Activated CD8-positive, alpha-beta memory T cell treated with anti-CD3 and anti-CD28 coated beads for 24 hours (primary cell): ENCODE data around the gene PTCD2.
"Not testable (repeated sequence)": the region's sequence is repeated elsewhere in the genome, so short reads cannot be mapped to it uniquely, and the experiment has no call there.

ENCODE experiments used
- DNase-seq: peaks from one replicate; pipeline ENCODE4 v3.0.0-alpha.2; 2020

The PTCD2 gene

DNA sequence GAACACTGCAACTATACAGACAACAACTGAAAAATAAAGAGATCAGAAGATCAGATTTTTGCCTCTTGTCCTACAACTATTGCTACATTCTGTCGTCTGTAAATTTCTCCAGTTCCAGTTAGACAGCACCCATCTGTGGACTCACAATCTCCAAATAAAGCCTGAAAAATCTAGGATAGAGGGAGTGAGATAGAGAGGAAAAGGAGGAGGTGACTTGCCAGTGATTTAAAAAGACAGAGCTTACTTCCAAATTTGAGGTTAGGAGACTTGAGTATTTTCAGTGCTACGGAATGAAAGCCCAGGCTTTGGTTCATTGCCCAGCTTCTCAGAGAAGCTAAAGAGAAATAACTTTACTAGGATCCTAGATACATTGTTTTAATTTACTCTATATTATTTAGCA is 63.6 kb downstream of the PTCD2 start:
- no peak for DNase-seq

- DNase-seq = no peak
These were observed 66.5 kb downstream of the PTCD2 start for GRCh38 chr5:72386639-72387038.

GRCh38 chr5:72387985-72388384 is 67.8 kb downstream of the PTCD2 start:
- no peak for DNase-seq

- no peak for DNase-seq
These were observed 68.5 kb downstream of the PTCD2 start for GRCh38 chr5:72388646-72389045.

GRCh38 chr5:72390836-72391235 is 70.7 kb downstream of the PTCD2 start:
- no peak for DNase-seq

DNA sequence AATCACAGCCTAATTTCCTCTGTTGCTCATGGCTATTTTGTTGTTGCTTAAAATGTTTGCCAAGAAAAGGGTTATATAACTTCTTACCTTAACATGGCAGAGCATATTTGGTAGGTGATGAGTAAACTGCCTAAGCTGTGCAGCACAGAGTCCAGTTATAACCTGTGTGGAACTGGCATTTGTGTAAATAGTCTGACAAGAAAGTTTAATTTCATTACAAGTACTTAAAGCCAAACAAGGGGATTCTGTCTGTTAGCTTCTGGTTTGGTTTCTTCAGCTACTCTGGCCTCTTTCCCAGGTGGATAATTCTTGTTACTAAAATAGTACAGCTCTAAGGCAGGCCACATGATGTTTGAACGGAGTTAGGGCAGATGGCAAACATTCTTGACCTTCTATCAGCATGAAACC is 72.2 kb downstream of the PTCD2 start:
- no peak for DNase-seq

DNA sequence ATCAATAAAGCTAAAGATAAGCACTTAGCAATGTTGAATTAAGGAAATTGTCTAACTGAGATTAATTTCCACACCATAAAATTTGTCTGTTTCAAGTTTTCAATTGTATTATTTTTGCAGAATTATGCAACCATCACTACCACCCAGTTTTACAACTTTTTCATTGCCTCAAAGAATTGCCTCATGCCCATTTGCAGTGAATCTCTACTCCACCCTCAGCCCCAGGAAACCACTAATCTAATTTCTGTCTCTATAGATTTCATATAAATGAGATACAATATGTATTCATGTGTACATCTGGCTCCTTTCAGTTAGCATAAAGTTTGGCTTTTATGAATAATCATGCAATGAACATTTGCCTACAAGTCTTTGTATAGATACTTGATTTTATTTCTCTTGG is 72.9 kb downstream of the PTCD2 start:
- no peak for DNase-seq

DNA sequence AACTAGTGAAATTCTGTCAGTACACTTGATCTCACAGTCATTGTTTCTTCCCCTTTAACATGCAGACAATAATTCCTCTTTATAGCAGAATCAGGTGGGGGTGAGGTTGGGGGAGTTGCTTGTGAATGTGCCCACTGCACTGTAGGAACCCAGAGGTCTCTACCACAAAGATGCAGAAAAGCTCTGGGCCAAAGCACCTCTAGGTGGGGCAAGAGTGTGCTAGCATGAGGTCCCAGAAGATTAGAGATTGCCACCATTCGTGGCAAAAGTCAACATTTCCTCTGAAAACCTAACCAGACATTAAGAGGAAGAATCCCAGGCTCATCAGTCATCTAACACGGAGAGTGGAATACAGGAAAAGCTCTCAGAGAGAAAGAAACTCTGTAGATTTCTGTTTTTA is 74.5 kb downstream of the PTCD2 start:
- no peak for DNase-seq

DNA sequence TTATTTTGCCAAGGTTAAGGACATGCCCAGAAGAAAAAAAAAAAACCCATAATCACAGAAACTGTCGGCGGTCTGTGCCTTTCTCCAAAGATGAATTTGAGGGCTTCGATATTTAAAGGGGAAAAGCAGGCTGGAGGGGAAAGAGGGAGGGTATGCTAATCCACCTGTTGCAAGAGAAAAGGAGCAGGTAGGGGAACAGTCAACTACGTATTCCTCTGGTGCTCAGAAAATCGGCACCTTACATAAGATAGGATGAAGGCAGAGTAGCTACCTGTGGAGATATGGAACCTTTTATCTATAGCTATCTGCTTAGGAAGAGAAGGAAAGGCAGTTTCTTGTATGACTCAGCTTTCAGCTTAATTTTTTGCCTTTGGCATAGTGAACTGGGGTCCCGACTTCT is 77.7 kb downstream of the PTCD2 start:
- DNase-seq = no peak

DNA sequence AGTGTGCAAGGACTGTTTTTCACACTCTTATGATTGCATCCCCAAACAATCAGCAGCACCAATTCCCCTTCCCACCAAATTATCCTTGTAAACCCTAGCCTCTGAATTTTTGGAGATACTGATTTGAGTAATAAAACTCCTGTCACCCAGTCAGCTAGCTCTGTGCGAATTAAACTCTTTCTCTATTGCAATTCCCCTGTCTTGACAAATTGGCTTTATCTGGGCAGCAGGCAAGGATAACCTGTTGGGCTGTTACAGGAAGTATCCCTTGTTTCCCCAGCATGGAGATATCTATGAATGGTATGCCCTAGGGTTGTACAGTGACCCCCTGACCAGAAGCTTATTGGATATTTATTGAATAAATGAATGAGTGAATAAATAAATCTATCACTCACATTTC is 80.8 kb downstream of the PTCD2 start:
- DNase-seq = no peak

DNA sequence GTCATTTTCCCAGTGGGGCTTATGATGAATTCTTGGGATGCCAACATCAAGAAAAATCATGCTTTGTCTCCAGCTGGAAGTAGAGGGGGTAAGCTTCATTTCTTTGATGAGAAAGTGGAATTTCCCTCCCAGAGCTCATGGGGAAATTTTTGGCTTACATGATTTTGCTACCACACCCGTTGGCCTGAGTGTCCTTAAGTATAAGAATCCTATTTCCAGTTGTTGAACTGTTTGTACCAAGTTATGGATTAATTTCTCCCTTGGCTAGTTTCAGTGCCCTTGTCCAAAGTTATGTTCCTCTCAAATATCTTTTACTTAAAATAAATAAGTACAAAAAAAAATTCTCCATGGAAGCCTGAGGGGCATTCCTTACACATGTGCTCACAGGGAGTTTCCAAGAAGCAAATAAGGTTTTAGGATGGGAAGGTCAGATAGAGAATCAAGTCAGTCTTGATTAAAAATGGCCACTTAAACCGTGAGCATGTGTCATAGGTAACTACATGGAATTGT is 82.3 kb downstream of the PTCD2 start:
- no peak for DNase-seq

GRCh38 chr5:72402959-72403628 is 82.9 kb downstream of the PTCD2 start:
- no peak for DNase-seq

DNA sequence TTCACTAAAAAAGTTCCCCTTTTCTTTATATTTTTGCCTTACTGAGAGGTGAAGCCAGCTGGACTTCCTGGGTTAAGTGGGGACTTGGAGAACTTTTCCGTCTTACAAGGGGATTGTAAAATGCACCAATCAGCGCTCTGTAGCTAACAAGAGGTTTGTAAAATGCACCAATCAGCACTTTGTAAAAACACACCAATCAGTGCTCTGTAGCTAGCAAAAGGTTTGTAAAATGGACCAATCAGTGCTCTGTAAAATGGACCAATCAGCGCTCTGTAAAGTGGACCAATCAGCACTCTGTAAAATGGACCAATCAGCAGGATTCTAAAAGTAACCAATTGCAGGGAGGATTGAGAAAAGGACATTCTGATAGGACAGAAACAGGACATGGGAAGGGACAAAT is 84.6 kb downstream of the PTCD2 start:
- not testable (repeated sequence) for DNase-seq

DNA sequence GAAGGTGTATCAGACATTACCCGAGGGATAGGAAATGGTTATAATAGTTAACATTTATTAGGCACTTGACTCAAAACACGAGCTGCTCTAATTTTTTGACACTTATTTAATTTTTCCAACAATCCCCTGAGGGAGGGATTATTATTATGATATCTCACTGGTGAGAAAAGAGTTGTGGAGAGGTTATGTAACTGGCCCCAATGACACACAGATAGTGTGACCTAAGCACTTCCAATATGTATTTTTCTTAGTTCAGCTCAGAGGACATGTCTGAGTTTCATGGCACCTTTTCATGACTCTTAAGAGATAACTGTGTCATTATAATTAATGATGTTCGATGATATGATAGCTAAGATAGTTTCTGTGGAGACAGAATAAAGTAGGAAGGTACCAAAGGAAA is 86.9 kb downstream of the PTCD2 start:
- no peak for DNase-seq

- no peak for DNase-seq
These were observed 87.4 kb downstream of the PTCD2 start for GRCh38 chr5:72407541-72407940.

GRCh38 chr5:72408127-72408526 is 88.0 kb downstream of the PTCD2 start:
- DNase-seq = no peak

- DNase-seq = no peak
These were observed 88.4 kb downstream of the PTCD2 start for GRCh38 chr5:72408603-72409002.

GRCh38 chr5:72410688-72411295 is 90.6 kb downstream of the PTCD2 start:
- no peak for DNase-seq

DNA sequence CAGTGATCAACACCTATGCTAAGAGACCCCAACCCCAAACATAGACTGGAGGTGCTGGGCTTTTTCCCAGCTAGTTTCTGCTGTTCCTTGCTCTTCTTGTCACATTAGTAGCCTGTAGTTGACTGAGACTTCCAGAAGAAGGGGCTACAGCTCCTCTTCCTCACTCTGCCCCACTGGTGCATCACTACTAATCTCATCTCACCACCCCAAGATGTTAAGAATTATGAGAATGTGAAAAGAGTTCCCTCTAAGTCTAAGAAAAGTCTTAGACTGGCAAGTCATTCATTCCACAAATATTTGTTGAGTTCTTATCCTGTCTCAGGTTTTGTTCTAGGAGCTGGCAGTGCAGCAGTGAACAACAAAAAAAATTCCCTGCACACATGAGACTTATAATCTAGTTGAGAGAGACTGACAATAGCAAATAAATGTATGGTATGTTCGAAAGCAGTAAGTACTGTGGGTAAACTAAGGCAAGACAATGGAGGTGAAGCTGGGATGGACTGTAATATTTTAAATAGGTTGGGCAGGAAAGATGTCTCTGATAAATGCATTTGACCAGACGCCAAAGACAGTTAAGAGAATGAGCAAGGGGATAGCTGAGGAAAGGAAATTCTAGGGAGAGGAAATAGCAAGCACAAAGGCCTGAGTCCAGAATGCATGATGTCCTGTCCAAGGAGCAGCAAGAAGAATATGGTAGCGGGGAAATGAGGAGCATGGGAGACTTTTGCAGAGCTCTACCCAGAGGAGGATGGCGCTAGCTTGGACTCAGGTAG is 92.3 kb downstream of the PTCD2 start:
- no peak for DNase-seq

DNA sequence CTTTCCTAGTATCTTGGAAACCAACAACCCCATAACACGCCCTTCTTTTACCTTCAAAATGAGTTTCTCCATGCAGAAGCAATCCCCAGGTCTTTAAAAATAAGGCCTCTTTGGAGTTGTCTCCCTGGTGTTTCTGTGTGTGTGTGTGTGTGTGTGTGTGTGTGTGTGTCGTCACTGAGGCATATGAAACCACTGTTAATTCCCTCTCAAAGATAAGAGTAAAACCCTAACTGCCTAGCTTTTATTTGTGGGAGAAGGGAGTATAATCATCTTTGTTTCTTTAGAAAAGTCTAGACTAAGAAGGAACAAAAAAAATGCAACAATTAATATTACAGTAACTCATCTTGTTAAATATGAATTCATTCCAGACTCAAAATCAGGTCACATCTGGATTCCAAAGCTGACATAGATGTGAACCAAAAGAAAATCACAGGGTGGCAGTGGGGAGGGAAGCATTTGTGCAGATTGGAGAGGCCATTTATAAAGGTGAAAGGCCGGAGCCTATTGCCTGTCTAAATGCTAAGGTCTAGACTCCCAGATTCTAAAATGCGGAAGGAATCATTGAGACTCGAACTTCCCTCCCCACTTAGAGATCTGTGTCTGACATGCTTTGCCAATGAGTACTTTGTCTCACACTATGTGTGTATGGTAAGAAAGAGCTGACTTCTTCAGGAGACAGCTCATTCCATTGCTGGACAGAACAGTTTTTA is 95.6 kb downstream of the PTCD2 start:
- no peak for DNase-seq

- no peak for DNase-seq
These were observed 97.3 kb downstream of the PTCD2 start for GRCh38 chr5:72417333-72418062.
